22Rv1 (cell line): ENCODE results near the gene SIN3B.

Source experiments
- H3K27ac ChIP-seq: fragments of 450-650 bp; 2 replicates; pipeline ENCODE4 v1.5.1; 2017
- ZFX ChIP-seq: fragments of 450-650 bp; IDR thresholded peaks from 2 replicates; pipeline ENCODE4 v1.6.1; 2017; ENCODE audit warnings: antibody characterized with exemption, borderline replicate concordance
- TF ChIP-seq, protein P1 (sequence below): fragments of 450-650 bp; IDR thresholded peaks from 2 replicates; pipeline ENCODE4 v1.5.1; 2017; ENCODE audit warnings: mild to moderate bottlenecking

SIN3B gene

DNA sequence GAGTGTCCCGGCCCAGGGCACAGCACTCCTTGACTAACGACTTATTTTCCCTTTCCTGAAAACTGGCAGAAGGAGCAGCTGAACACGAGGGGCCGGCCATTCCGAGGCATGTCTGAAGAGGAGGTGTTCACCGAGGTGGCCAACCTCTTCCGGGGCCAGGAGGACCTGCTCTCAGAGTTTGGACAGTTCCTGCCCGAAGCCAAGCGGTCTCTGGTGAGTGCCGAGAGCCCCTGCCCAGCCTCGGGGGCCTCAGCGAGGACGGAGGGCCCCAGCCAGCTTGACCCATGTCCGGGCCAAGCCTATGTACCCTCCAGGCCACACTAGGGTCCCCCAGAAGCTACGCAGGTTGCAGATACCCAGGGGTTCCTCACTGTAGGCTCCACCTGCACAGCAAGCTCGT is 17.7 kb downstream of the SIN3B start:
- TF ChIP-seq ZFX = no peak
- TF ChIP-seq, protein P1, sequence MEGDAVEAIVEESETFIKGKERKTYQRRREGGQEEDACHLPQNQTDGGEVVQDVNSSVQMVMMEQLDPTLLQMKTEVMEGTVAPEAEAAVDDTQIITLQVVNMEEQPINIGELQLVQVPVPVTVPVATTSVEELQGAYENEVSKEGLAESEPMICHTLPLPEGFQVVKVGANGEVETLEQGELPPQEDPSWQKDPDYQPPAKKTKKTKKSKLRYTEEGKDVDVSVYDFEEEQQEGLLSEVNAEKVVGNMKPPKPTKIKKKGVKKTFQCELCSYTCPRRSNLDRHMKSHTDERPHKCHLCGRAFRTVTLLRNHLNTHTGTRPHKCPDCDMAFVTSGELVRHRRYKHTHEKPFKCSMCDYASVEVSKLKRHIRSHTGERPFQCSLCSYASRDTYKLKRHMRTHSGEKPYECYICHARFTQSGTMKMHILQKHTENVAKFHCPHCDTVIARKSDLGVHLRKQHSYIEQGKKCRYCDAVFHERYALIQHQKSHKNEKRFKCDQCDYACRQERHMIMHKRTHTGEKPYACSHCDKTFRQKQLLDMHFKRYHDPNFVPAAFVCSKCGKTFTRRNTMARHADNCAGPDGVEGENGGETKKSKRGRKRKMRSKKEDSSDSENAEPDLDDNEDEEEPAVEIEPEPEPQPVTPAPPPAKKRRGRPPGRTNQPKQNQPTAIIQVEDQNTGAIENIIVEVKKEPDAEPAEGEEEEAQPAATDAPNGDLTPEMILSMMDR = no peak
- H3K27ac ChIP-seq = no peak overlapping the region

DNA sequence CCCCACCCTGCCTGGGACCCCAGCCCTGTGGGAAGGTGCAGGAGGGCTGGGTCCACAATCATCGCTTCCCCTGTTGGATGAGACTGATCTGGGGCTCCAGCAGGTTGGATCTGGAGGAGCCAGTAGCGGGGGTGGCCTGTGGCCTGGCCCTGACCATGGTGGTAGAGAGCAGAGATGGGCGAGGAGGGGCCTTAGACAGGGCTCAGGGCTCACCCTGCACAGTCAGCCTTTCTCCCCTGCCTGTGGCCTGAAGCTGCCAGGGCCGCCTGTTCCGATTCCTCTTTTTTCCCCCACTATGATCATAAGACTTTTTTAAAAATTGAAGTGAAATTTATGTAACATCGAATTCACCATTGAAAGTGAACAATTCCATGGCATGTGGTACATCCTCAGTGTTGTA is 18.2 kb downstream of the SIN3B start:
- H3K27ac ChIP-seq = no peak overlapping the region
- TF ChIP-seq, protein P1 = no peak
- TF ChIP-seq ZFX = no peak

DNA sequence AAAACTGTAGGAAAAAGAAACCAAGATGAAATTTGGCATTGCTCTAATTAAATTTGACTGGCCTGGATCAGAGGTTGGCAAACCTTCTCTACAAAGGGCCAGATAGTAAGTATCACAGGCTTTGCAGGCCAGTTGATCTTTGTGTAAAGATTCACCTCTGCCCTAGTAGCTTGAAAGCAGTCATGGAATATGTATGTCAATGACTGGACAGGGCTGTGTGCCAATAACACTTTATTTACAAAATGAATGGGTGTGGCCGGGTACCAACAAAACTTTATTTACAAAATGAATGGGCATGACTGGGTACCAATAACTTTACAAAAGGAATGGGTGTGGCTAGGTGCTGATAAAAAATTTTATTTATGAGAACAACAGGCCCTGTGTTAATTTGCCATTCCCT is 20.0 kb downstream of the SIN3B start:
- peak overlapping the region; percentile 46 for H3K27ac ChIP-seq
- TF ChIP-seq, protein P1 = no peak
- no peak for TF ChIP-seq ZFX

DNA sequence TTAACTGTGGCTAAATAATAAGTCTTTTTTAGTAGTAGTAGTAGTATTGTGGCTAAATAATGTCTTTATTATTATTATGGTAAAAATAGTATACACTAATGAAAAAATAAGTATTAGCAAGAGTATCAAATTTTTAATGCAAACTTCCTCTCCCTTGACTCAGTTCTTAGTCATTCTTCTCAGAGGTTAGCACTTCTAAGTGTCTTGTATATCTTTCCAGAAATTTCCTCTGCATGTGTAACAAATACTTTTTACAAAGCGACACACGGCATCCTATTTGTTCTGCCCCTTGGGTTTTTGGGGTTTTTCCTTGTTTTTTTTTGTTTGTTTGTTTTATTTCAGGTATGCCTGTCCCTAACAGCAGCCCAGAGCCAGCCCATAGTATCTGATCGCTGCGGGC is 20.9 kb downstream of the SIN3B start:
- H3K27ac ChIP-seq = no peak overlapping the region
- TF ChIP-seq ZFX = no peak
- TF ChIP-seq, protein P1 = no peak

DNA sequence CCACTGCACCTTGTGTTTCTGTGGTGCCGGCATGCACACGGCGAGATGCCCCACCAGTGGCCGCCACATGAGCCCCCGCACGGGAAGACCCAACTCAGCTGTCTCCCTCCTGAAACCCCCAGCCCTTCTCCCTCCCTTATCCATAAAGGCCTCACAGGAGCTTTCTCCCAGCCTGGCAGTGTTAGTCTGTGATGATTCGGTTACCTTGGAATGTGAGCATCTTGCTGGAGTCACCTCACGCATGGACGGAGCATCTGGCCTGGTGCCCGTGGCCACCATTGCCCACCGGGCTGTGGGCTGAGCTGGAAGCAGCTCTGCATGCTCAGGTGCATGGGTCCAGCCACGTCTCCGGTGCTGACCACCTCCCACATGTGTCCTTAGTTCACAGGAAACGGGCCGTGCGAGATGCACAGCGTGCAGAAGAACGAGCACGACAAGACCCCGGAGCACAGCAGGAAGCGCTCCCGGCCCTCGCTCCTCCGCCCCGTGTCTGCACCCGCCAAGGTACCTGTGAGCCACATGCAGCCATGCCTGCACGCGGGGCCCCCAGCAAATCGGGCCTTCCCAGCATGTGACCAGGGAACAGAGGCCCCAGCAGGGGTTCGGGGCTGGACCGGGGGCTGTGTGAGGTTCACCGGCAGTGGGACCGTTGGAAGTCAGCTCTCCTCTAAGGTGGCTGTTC is 22.0 kb downstream of the SIN3B start:
- no peak overlapping the region for H3K27ac ChIP-seq
- TF ChIP-seq, protein P1 = no peak
- TF ChIP-seq ZFX = no peak

DNA sequence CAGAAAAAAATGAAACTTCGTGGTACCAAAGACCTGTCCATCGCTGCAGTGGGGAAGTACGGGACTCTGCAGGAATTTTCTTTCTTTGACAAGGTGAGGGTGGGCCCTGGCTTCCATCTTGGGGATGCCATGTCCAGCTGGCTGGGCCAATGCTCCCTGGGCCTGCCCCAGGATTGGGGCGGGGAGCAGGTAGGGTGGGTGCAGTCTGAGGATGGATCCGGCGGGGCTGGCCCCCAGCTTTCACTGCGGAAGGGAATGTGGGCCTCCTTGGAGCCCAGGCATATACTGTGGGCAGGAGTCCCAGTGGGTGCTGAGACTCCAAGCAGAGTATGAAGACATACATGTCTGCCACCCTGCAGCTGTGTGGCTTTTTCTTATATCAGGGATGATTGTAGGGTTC is 23.9 kb downstream of the SIN3B start:
- no peak overlapping the region for H3K27ac ChIP-seq

DNA sequence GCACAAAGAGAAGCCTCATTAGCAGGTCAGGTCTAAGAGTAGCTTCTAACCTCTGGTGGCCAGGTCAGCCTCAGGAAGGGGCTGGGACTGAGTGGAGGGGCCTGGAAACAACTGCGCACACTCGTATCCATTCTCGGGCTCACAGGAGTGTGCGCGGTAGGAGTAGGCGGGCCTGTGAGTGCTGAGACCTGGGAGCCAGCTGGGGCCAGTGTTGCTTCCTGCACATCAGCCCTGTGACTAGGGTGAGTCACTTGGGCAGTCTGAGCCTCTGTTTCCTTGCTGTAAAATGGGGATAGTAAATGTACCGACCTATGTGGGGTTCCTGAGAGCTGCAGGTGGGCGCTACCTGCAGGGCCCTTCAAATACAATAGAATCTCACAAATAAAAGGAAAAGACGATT is 26.9 kb downstream of the SIN3B start:
- no peak overlapping the region for H3K27ac ChIP-seq
- TF ChIP-seq, protein P1 = no peak
- no peak for TF ChIP-seq ZFX

More for the DNA sequence above, 23.9 kb downstream of the SIN3B start:
- TF ChIP-seq ZFX = no peak
- TF ChIP-seq, protein P1 = no peak
